Adrenal gland (tissue), 5 donors: Measurements from ENCODE around the gene ACER3.

Experiments
- POLR2A ChIP-seq, 2 donors: fragments of 450-650 bp; IDR thresholded peaks; one replicate each; pipeline ENCODE4 v1.6.1; 2017; ENCODE audit warnings: antibody characterized with exemption in 2 of 2, mild to moderate bottlenecking in 2 of 2, moderate library complexity in 1 of 2
- TF ChIP-seq, protein P1 (sequence below), 6 experiments: fragments of 450-650 bp in 4 of 6; fragments of 200-600 bp in 2 of 6; sonication (generic) in 1 of 6; IDR thresholded peaks; 1 replicate in 5 of 6; 2 replicates in 1 of 6; pipeline versions ENCODE4 v1.5.1 to v1.8.0; 2016 to 2021; ENCODE audit warnings: antibody characterized with exemption in 6 of 6, mild to moderate bottlenecking in 2 of 6, moderate library complexity in 1 of 6
- donor health status: DM: no; HTN: no; CAD: no.

DNA sequence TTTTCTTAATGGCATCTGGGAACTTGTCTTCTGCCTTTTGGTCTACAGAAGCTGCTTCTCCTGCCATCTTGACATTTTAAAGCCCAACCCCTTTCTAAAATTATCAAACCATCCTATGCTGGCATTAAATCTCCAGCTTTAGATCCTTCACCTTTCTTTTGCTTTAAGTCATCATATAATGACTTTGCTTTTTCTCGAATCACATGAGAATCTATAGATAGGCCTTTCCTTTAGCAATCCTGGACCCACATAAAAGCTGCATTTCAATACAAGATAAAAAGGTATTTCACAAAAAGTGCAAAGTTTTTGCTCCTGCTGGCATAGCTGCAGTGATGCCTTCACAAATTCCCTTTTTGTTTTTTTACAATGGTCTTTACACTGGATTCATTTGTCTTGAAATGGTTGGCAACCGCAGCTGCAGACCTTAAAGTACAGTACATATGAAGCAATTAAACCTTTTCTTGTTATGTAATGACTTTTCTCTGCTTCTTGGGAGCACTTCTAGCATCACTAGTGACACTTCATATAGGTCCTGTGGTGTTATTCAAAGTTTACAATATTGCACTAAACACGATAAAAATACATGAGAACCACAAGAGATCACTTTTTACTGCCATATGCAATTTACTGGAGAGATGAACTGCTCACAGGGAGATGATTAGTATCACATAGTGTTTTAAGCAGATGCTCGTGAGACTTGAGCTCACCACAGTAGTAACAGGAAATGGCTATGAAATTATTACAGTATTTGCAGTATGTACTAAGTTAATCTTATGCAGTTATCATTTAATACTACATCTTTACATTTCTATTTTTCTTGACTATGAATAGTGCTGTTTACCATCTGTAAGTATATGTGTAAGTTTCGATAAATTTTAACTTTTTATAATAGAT is 41.6 kb downstream of the ACER3 start:
- no peak for TF ChIP-seq POLR2A (IDR thresholded peaks at IDR 0.05)
- TF ChIP-seq, protein P1, sequence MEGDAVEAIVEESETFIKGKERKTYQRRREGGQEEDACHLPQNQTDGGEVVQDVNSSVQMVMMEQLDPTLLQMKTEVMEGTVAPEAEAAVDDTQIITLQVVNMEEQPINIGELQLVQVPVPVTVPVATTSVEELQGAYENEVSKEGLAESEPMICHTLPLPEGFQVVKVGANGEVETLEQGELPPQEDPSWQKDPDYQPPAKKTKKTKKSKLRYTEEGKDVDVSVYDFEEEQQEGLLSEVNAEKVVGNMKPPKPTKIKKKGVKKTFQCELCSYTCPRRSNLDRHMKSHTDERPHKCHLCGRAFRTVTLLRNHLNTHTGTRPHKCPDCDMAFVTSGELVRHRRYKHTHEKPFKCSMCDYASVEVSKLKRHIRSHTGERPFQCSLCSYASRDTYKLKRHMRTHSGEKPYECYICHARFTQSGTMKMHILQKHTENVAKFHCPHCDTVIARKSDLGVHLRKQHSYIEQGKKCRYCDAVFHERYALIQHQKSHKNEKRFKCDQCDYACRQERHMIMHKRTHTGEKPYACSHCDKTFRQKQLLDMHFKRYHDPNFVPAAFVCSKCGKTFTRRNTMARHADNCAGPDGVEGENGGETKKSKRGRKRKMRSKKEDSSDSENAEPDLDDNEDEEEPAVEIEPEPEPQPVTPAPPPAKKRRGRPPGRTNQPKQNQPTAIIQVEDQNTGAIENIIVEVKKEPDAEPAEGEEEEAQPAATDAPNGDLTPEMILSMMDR (IDR thresholded peaks at IDR 0.05): no peak
